Spleen (tissue), 7 donors: ENCODE results near the gene CEP41.

Experiments used
- CTCF ChIP-seq, 11 experiments: fragments of 200-600 bp in 7 of 11; fragments of 450-650 bp in 4 of 11; sonication (generic) in 4 of 11; IDR thresholded peaks in 8 of 11; conservative IDR thresholded peaks in 3 of 11; 1 replicate in 7 of 11; 2 replicates in 4 of 11; pipeline versions ENCODE4 v1.4.0 to v1.8.0; 2016 to 2021; ENCODE audit warnings: antibody characterized with exemption in 11 of 11, inconsistent platforms in 4 of 11, mild to moderate bottlenecking in 1 of 11
- POLR2A ChIP-seq, 3 donors: fragments of 450-650 bp; IDR thresholded peaks; one replicate each; pipeline ENCODE4 v1.5.1; 2017; ENCODE audit warnings: antibody characterized with exemption in 3 of 3, mild to moderate bottlenecking in 1 of 3
- donor health status: DM: no; HTN: no; CAD: no; lungs with moderate emphysema.
- donor health status: DM: no; HTN: no; CAD: no.
- donor health status: DM: no; HTN: no; CAD: no.

GRCh38 chr7:130405003-130405402 lies 35.8 kb downstream of the CEP41 start:
- TF ChIP-seq CTCF (IDR thresholded peaks at IDR 0.05 in 8 of 11, conservative IDR thresholded peaks at IDR 0.05 in 3 of 11) (no peak), POLR2A (IDR thresholded peaks at IDR 0.05) (no peak)
